Activated CD4-positive, alpha-beta T cell treated with anti-CD3 and anti-CD28 coated beads for 24 hours (primary cell): ENCODE data around the gene SLC29A2.

Source experiments
- DNase-seq, 2 donors: peaks; one replicate each; pipeline ENCODE4 v3.0.0-alpha.2; 2020; ENCODE audit warnings: low read depth in 2 of 2

Gene SLC29A2

GRCh38 chr11:66317723-66318599 lies 53.6 kb downstream of the SLC29A2 start:
- no peak for DNase-seq

GRCh38 chr11:66317322-66317722 lies 54.2 kb downstream of the SLC29A2 start:
- no peak for DNase-seq

- no peak for DNase-seq
Observed at GRCh38 chr11:66316849-66317251, 54.7 kb downstream of the SLC29A2 start, which contains the start of gene CD248. TSS of gene CD248 (minus strand) at chr11:66317044. CDS start at chr11:66317027, 17 bp downstream.

GRCh38 chr11:66315921-66316811 lies 55.4 kb downstream of the SLC29A2 start:
- no peak for DNase-seq

GRCh38 chr11:66315498-66315885 lies 56.1 kb downstream of the SLC29A2 start:
- DNase-seq = no peak

GRCh38 chr11:66314561-66315497 lies 56.7 kb downstream of the SLC29A2 start:
- DNase-seq = no peak

GRCh38 chr11:66314186-66314501 lies 57.4 kb downstream of the SLC29A2 start:
- no peak for DNase-seq

- no peak for DNase-seq
Observed at GRCh38 chr11:66313321-66314185, 58.0 kb downstream of the SLC29A2 start.

- DNase-seq = peak; percentile 94 to 97
Observed at GRCh38 chr11:66312549-66313320, 58.8 kb downstream of the SLC29A2 start.
